T-cell (primary cell): Measurements from ENCODE around the gene TM4SF5. TPM values are rescaled to one million over a fixed set of nuclear protein-coding genes. Genes with fewer than 3 reads are reported as not detected.

Source experiments
- ATAC-seq, 4 experiments: fragments of 200-7000 bp in 3 of 4; fragments of 150-1000 bp in 1 of 4; cut with Tn5 transposase; replicated peaks in 1 of 4; 1 replicate in 3 of 4; 2 replicates in 1 of 4; pipeline ENCODE4 v1.10.0; 2021; ENCODE audit warnings: moderate library complexity in 3 of 4, mild to moderate bottlenecking in 2 of 4, moderate number of reproducible peaks in 1 of 4
- CTCF ChIA-PET, 2 donors: fragments of 300-600 bp; sonication (Branson Sonifier 250); formaldehyde crosslinking; loops; one replicate each; lab custom pipeline; 2022; ENCODE audit warnings: antibody characterized with exemption in 2 of 2; lab: Charles Lee
- POLR2A ChIA-PET, 2 donors: fragments of 300-600 bp; sonication (Branson Sonifier 250); formaldehyde crosslinking; loops; one replicate each; lab custom pipeline; 2022; ENCODE audit warnings: antibody characterized with exemption in 2 of 2; lab: Charles Lee
- DNase-seq, 35 experiments: peaks; one replicate each; pipeline versions ENCODE4 v3.0.0 to v3.0.0-alpha.2; 2013 to 2023
- H3K27ac ChIP-seq: one replicate; pipeline ENCODE4 v1.5.1; 2013; ENCODE audit warnings: low read length
- H3K27me3 ChIP-seq, 2 experiments: replicated peaks in 1 of 2; 1 replicate in 1 of 2; 2 replicates in 1 of 2; pipeline versions ENCODE4 v1.6.1 to v1.7.0; 2013; ENCODE audit warnings: low read length in 1 of 2, mixed read lengths in 1 of 2; ENCODE audit not compliant: control insufficient read depth in 2 of 2, insufficient read depth in 2 of 2; ENCODE audit errors: extremely low read depth in 1 of 2
- H3K36me3 ChIP-seq, 2 donors: 1 replicate in 1 of 2; 2 replicates in 1 of 2; pipeline versions ENCODE4 v1.6.1 to v1.7.0; 2013; ENCODE audit warnings: low read length in 1 of 2; ENCODE audit not compliant: control insufficient read depth in 2 of 2, insufficient read depth in 1 of 2; ENCODE audit errors: extremely low read depth in 1 of 2
- H3K4me1 ChIP-seq, 2 experiments: 1 replicate in 1 of 2; 2 replicates in 1 of 2; pipeline versions ENCODE4 v1.6.1 to v1.7.0; 2013; ENCODE audit warnings: low read length in 2 of 2, mixed read lengths in 1 of 2; ENCODE audit not compliant: insufficient read depth in 2 of 2, control insufficient read depth in 1 of 2; ENCODE audit errors: extremely low read depth in 1 of 2
- H3K4me3 ChIP-seq, 2 donors: 1 replicate in 1 of 2; 2 replicates in 1 of 2; pipeline versions ENCODE4 v1.5.1 to v1.7.0; 2013; ENCODE audit warnings: mild to moderate bottlenecking in 2 of 2, low read length in 1 of 2, moderate library complexity in 1 of 2; ENCODE audit not compliant: control insufficient read depth in 1 of 2; ENCODE audit errors: extremely low read depth in 1 of 2
- H3K9me3 ChIP-seq: 2 replicates; pipeline ENCODE4 v1.7.0; 2013
- H3K27ac Mint-ChIP-seq, 2 donors: one replicate each; pipeline ENCODE4 v1.8.0; 2020 to 2021; ENCODE audit warnings: mild to moderate bottlenecking in 2 of 2, mixed read lengths in 2 of 2
- H3K27me3 Mint-ChIP-seq, 2 donors: one replicate each; pipeline ENCODE4 v1.8.0; 2021 to 2022; ENCODE audit warnings: mixed read lengths in 2 of 2
- H3K36me3 Mint-ChIP-seq: one replicate; pipeline ENCODE4 v1.8.0; 2021; ENCODE audit warnings: mixed read lengths
- H3K4me1 Mint-ChIP-seq, 3 donors: one replicate each; pipeline ENCODE4 v1.8.0; 2020 to 2022; ENCODE audit warnings: mixed read lengths in 3 of 3, mild to moderate bottlenecking in 1 of 3
- H3K4me3 Mint-ChIP-seq, 3 donors: one replicate each; pipeline ENCODE4 v1.8.0; 2020 to 2022; ENCODE audit warnings: mild to moderate bottlenecking in 3 of 3, mixed read lengths in 3 of 3, moderate library complexity in 3 of 3
- H3K9me3 Mint-ChIP-seq, 3 donors: one replicate each; pipeline ENCODE4 v1.8.0; 2020 to 2022; ENCODE audit warnings: mixed read lengths in 3 of 3
- WGBS: methylation state at CpG from one replicate; pipeline ENCODE4 v1.1.5; 2013; ENCODE audit warnings: missing lambda C conversion rate; ENCODE audit not compliant: insufficient coverage; 5-methylcytosine and 5-hydroxymethylcytosine counted together
- total RNA-seq, 35 experiments: library from RNA in 6 of 35; stranded (reverse) in 6 of 35; fragments of 120-200 nt in 1 of 35; gene quantifications; one replicate each; pipeline versions ENCODE4 v1.2.1 to v1.2.4 and lab custom pipeline; 2013 to 2026

The TM4SF5 gene
- total RNA-seq, 5 donors from 2014 or later (not counting 1 experiment from before 2014, with no cell fraction given) = not detected

DNA sequence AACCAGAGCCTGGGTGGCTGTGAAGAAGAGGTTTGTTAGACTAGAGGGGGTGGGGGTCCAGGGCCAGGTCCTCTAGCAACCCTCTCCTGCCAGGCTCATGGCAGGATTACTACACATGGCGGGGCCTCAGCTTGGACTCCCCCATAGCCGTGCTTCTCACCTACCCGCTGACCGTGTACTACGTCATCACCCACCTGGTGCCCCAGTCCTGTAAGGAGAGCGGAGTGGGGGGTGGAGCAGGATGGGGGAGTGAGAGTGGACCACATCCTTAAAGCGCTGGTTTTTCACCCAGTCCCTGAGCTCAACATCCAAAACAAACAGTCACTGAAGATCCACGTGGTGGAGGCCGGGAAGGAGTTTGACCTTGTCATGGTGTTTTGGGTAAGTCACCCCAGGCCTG, 27.8 kb upstream of the TM4SF5 start:
- ATAC-seq (no peak), DNase-seq (no peak)
- Histone ChIP-seq H3K36me3 (no peaks in the 10 kb centered on the region), H3K4me1 (peaks cover 2 to 39% of the 10 kb centered on the region in 2 experiments), H3K9me3 (no peaks in the 10 kb centered on the region), H3K27ac (no peak overlapping the region), H3K4me3 (no peak overlapping the region), H3K27me3 (peaks cover 2 to 67% of the 10 kb centered on the region in 2 experiments)
- no peak overlapping the region for H3K4me3 Mint-ChIP-seq
- H3K36me3 Mint-ChIP-seq = no peaks in the 10 kb centered on the region
- no peaks in the 10 kb centered on the region for H3K9me3 Mint-ChIP-seq
- ChIA-PET POLR2A (no interaction called here), CTCF (interaction anchor here in 1 of 2 donors (0.5 kb wide), 1 partner anchor 976 kb away, joined by 3 read pairs; no protein-coding TSS in a partner anchor)
- H3K4me1 Mint-ChIP-seq = peaks cover 19 to 29% (median 27%) of the 10 kb centered on the region in 3 donors
- peaks cover 4 to 18% of the 10 kb centered on the region in 2 donors for H3K27me3 Mint-ChIP-seq
- WGBS = no CpG with 5 or more reads among the region's 9 CpGs
- no peak overlapping the region for H3K27ac Mint-ChIP-seq

DNA sequence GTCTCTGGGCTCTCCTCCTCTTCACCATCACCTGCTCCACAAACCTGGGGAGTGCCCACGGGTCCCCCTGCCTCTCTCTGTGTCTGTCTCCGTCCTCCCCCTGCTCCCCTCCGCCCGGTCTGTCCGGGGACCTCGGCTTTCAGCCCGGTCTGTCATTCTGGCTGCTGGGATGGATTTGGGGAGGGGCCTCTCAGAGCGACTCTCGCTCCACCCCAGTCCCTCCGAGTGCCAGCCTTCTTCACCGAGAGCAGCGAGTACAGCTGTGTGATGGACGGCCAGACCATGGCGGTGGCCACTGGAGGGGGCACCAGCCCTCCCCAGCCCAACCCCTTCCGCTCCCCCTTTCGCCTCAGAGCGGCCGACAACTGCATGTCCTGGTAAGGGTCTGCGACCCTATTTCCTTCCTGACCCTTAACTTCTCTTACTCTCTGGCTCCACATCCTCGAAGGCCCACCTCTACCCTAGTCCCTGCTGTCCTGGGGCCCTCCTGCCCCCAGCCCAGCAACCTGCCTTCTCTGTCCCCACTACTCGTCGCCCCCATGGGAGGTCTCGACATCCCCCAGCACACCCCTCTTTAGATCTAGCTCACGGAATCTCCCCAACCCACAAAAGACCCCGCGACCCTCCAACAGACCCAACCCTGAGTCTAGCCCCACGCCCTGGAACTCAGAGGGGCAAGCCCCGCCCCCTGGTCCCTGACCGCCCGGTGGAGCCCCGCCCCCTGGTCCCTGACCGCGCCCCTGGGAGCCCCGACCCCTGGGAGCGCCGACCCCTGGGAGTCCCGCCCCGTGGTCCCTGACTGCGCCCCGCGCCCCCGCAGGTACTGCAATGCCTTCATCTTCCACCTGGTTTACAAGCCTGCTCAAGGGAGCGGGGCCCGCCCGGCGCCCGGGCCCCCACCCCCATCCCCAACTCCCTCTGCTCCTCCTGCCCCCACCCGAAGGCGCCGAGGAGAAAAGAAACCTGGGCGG, 26.4 kb upstream of the TM4SF5 start:
- H3K4me1 ChIP-seq = peaks cover 2 to 27% of the 10 kb centered on the region in 2 experiments
- POLR2A ChIA-PET = no interaction called here
- H3K36me3 Mint-ChIP-seq = no peaks in the 10 kb centered on the region
- no peak overlapping the region for H3K27ac ChIP-seq
- DNase-seq (no peak), ATAC-seq (no peak)
- H3K4me1 Mint-ChIP-seq = peaks cover 15 to 25% (median 21%) of the 10 kb centered on the region in 3 donors
- H3K27me3 ChIP-seq = peaks cover 2 to 61% of the 10 kb centered on the region in 2 experiments
- CTCF ChIA-PET = no interaction called here
- no peaks in the 10 kb centered on the region for H3K9me3 Mint-ChIP-seq
- no peak overlapping the region for H3K27ac Mint-ChIP-seq
- H3K9me3 ChIP-seq = no peaks in the 10 kb centered on the region
- H3K36me3 ChIP-seq = no peaks in the 10 kb centered on the region
- no peak overlapping the region for H3K4me3 ChIP-seq
- H3K27me3 Mint-ChIP-seq = peaks cover 3 to 19% of the 10 kb centered on the region in 2 donors
- WGBS = 32% methylated on average over 17 of the region's 51 CpGs
- H3K4me3 Mint-ChIP-seq = peak overlapping the region in 1 of 3 donors; percentile 19

DNA sequence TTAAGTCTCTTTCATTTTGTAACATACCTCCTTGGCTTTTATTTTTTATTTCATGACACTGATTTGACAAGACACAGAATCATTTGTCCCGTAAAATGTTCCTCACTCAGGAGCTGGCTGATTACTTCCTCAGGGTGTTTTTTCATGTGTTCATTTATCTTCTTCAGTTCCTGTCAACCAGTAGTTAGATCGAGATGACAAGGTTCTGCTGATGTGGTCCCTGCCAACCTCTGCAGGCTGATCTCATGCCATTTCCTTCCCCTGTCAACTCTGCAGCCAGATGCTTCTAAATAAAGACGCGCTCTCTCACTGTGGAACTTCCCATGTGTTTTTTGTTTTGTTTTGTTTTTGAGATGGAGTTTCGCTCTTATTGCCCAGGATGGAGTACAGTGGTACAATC, 23.8 kb upstream of the TM4SF5 start:
- POLR2A ChIA-PET = no interaction called here
- no peaks in the 10 kb centered on the region for H3K9me3 Mint-ChIP-seq
- peak overlapping the region in 1 of 2 donors; percentile 2 for H3K4me3 ChIP-seq

DNA sequence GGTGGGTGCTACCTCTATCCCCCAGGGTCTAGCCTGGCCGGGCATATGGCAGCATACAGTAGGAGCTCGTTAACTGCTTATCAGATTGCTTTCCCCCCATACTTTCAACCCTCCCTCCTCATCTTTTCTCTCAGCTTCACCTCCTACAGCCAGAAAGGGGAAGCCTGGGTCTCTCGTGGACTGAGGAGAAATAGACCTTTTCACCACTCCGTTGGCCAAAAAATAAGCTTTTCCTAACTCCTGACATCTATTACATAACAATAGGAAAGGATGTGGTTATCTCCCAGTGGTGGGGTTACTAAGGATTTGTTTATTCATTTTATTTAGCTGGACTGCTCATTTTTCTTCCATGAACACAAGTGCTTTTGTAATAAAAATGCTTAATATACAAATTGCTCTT, 23.0 kb upstream of the TM4SF5 start:
- ATAC-seq = no peak
- POLR2A ChIA-PET = no interaction called here
- peak overlapping the region in 1 of 2 donors; percentile 39 for H3K27ac Mint-ChIP-seq
- Histone ChIP-seq H3K4me3 (no peak overlapping the region), H3K27me3 (peaks cover 2 to 34% of the 10 kb centered on the region in 2 experiments), H3K4me1 (peaks cover 2 to 23% of the 10 kb centered on the region in 2 experiments), H3K9me3 (no peaks in the 10 kb centered on the region), H3K27ac (no peak overlapping the region), H3K36me3 (no peaks in the 10 kb centered on the region)
- DNase-seq = no peak
- peaks cover 9 to 11% of the 10 kb centered on the region in 2 donors for H3K27me3 Mint-ChIP-seq
- peaks cover 13 to 21% (median 18%) of the 10 kb centered on the region in 3 donors for H3K4me1 Mint-ChIP-seq
- WGBS = 56% methylated on average over 2 of the region's 4 CpGs
- CTCF ChIA-PET = interaction anchor here in 1 of 2 donors (1.0 kb wide), 1 partner anchor 39 kb away, joined by 3 read pairs; the partner anchor contains the start of gene ARRB2
- no peaks in the 10 kb centered on the region for H3K36me3 Mint-ChIP-seq
- H3K9me3 Mint-ChIP-seq = no peaks in the 10 kb centered on the region
- peak overlapping the region in 2 of 3 donors; percentile 32 to 55 for H3K4me3 Mint-ChIP-seq

More for the DNA sequence above, 23.8 kb upstream of the TM4SF5 start:
- H3K27me3 Mint-ChIP-seq = peaks cover 7 to 13% of the 10 kb centered on the region in 2 donors
- peak overlapping the region; percentile 32 to 55 (median 55) for H3K4me3 Mint-ChIP-seq
- WGBS = 0% methylated on average over 3 of the region's 5 CpGs
- peak overlapping the region; percentile 80 to 88 for H3K27ac Mint-ChIP-seq
- ATAC-seq (peak; percentile 91 to 100 (median 96)), DNase-seq (peak in 28 of 35 experiments; percentile 3 to 67 (median 35))
- CTCF ChIA-PET = interaction anchor here in 1 of 2 donors (1.0 kb wide), 1 partner anchor 38 kb away, joined by 3 read pairs; the partner anchor contains the start of gene ARRB2
- H3K4me1 Mint-ChIP-seq = peaks cover 13 to 21% (median 18%) of the 10 kb centered on the region in 3 donors
- Histone ChIP-seq H3K27me3 (peaks cover 2 to 40% of the 10 kb centered on the region in 2 experiments), H3K9me3 (no peaks in the 10 kb centered on the region), H3K4me1 (peaks cover 2 to 23% of the 10 kb centered on the region in 2 experiments), H3K36me3 (no peaks in the 10 kb centered on the region), H3K27ac (peak overlapping the region; percentile 41)
- no peaks in the 10 kb centered on the region for H3K36me3 Mint-ChIP-seq

DNA sequence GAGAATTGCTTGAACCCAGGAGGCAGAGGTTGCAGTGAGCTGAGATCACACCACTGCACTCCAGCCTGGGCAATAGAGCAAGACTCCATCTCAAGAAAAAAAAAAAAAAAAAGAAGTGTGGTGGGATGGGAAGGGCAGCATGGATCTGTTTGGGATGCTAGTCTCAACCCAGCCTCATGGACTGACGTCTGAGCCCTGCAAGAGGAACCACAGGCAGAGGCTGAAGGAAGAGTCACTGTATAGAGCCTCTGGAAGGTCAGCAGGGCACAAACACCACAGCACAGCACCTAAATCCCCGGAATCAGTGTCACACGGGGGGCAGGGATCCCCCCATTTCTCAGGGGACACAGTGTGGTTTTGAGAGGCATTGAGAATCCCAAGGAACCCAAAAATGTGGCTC, 21.1 kb upstream of the TM4SF5 start:
- ChIA-PET CTCF (no interaction called here), POLR2A (no interaction called here)
- Mint-ChIP-seq H3K36me3 (no peaks in the 10 kb centered on the region), H3K27ac (no peak overlapping the region), H3K4me3 (no peak overlapping the region), H3K4me1 (peaks cover 13 to 18% (median 13%) of the 10 kb centered on the region in 3 donors), H3K27me3 (peaks cover 19 to 22% of the 10 kb centered on the region in 2 donors), H3K9me3 (no peaks in the 10 kb centered on the region)
- H3K4me1 ChIP-seq = peaks cover 2 to 16% of the 10 kb centered on the region in 2 experiments
- no CpG with 5 or more reads among the region's 3 CpGs for WGBS
- peaks cover 0 to 31% of the 10 kb centered on the region in 2 experiments for H3K27me3 ChIP-seq
- DNase-seq = no peak
- no peak overlapping the region for H3K4me3 ChIP-seq
- no peak overlapping the region for H3K27ac ChIP-seq
- H3K9me3 ChIP-seq = no peaks in the 10 kb centered on the region
- no peak for ATAC-seq
- H3K36me3 ChIP-seq = no peaks in the 10 kb centered on the region

DNA sequence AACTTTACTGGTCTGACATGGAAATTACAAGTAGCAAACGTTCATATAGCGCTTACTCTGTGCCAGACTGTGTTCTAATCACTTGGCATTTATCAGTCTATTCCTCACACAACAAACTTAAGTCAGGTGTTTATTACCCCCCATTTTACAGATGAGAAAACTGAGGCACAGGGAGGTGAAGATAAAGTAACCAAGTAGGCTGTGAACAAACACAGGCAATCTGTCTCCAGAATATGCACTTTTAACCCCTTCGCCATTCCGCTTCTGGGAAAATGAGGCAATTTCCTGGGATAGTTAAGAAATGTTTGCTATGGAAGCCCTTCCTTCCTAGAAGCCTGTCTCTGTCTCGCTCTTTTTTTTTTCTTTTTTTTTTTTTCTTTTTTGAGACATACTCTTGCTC, 19.8 kb upstream of the TM4SF5 start:
- Mint-ChIP-seq H3K4me1 (peaks cover 12 to 14% (median 13%) of the 10 kb centered on the region in 3 donors), H3K36me3 (no peaks in the 10 kb centered on the region), H3K27me3 (peaks cover 19 to 22% of the 10 kb centered on the region in 2 donors), H3K9me3 (no peaks in the 10 kb centered on the region), H3K27ac (no peak overlapping the region), H3K4me3 (no peak overlapping the region)
- no peak for ATAC-seq
- no peak for DNase-seq
- CTCF ChIA-PET = no interaction called here
- 74% methylated on average over 2 of the region's 5 CpGs for WGBS
- POLR2A ChIA-PET = no interaction called here
- H3K27me3 ChIP-seq = peaks cover 0 to 31% of the 10 kb centered on the region in 2 experiments
- H3K36me3 ChIP-seq = no peaks in the 10 kb centered on the region
- no peak overlapping the region for H3K4me3 ChIP-seq
- H3K9me3 ChIP-seq = no peaks in the 10 kb centered on the region
- H3K27ac ChIP-seq = no peak overlapping the region
- peaks cover 2 to 16% of the 10 kb centered on the region in 2 experiments for H3K4me1 ChIP-seq
